ENCODE measurements around the gene SPSB4.
"Not testable (repeated sequence)": the region's sequence is repeated elsewhere in the genome, so short reads cannot be mapped to it uniquely, and the experiment has no call there.

The SPSB4 gene
- total RNA-seq = 0 to 0.42 (median 0) reads per million in 9 experiments

- DNase-seq = no peak
- H3K4me3 Mint-ChIP-seq = peak within 1 kb of the TSS; percentile 68 to 69
- peaks cover 77 to 92% of the 10 kb centered on the region in 2 donors for H3K27me3 Mint-ChIP-seq
- peaks cover 3% of the 10 kb centered on the region for H3K36me3 Mint-ChIP-seq (ENCODE audit: insufficient read depth)
- peaks cover 8 to 12% of the 10 kb centered on the region in 2 donors for H3K4me1 Mint-ChIP-seq (ENCODE audit: low read depth in 2 of 2)
- H3K27ac Mint-ChIP-seq = no peak within 1 kb of the TSS
- H3K9me3 Mint-ChIP-seq = no peaks in the 10 kb centered on the region
- peak; percentile 29 for ATAC-seq (replicated peaks)
Observed at GRCh38 chr3:141050576-141051442, at the start of gene SPSB4. Gene SPSB4, plus strand, starts transcription at chr3:141051347. Its CDS starts 14,758 bp downstream, at chr3:141066105.

GRCh38 chr3:141006344-141006743 lies 44.8 kb upstream of the SPSB4 start:
- no peak overlapping the region for H3K4me3 Mint-ChIP-seq
- no peak overlapping the region for H3K27ac Mint-ChIP-seq
- no peak for ATAC-seq (replicated peaks)

DNA sequence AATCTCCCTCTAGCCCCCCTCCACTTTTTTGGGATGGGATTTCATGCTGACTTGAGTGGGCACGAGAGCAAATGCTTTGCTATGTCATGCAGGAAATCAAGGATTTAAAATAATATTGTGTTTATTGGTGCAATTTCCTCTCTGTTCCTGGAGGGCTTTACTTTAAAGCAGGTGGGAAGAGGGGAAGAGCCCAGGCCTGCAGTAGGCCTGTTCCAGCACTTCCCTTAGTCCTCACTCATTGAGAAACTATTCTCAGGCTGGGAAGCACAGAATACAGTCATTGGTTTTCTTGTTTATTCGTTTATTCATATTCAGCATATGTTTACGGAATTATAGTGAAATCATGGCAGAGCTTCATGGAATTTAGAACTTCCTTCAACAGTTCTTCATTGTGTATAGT lies 41.7 kb upstream of the SPSB4 start:
- H3K27ac Mint-ChIP-seq = no peak overlapping the region
- H3K27me3 Mint-ChIP-seq = peaks cover 37 to 62% of the 10 kb centered on the region in 2 donors
- DNase-seq (no peak), ATAC-seq (replicated peaks) (no peak)
- no peak overlapping the region for H3K4me3 Mint-ChIP-seq
- peaks cover 3 to 4% of the 10 kb centered on the region in 2 donors for H3K4me1 Mint-ChIP-seq (ENCODE audit: low read depth in 2 of 2)
- no peaks in the 10 kb centered on the region for H3K36me3 Mint-ChIP-seq (ENCODE audit: insufficient read depth)
- H3K9me3 Mint-ChIP-seq = no peaks in the 10 kb centered on the region

More at GRCh38 chr3:141006344-141006743, 44.8 kb upstream of the SPSB4 start:
- H3K4me1 Mint-ChIP-seq (ENCODE audit: low read depth in 2 of 2) = peaks cover 1 to 2% of the 10 kb centered on the region in 2 donors
- no peak for DNase-seq
- H3K27me3 Mint-ChIP-seq = peaks cover 33 to 57% of the 10 kb centered on the region in 2 donors
- no peaks in the 10 kb centered on the region for H3K9me3 Mint-ChIP-seq
- no peaks in the 10 kb centered on the region for H3K36me3 Mint-ChIP-seq (ENCODE audit: insufficient read depth)

DNA sequence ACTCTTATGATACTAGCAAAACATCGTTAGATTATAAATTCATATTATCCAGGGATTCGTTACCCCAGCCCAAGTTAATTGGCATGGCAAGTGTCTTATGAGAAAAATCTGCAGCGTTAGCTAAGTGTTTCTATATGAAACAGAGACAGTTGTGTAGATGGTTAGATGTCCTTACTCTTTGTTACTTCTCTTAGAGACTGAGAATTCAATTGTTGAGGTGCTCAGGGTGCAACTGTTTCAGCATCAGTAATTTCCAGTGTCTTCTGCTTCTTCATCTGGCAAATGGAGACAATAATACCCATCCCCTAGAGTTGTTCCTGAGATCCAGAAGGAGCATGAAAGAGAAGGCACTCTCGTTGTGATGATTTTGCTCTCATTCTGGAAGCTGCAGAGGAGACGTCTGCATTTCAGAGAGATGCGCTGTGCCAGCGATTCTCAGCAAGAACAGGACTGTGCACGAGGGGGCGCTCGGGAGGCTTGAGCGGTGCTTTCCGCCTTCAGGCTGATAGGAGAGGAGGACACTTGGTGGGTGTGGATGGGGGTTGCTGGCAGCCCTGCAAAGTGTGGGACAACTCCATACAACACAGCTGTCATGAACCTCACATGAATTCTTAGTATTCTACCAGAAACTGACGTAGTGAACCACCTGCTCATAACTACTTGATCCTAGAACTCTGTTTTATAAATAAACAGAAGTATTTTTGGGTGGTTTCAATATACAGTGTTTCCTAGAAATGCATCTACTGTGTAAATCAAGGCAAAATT lies 39.7 kb upstream of the SPSB4 start:
- Mint-ChIP-seq H3K36me3 (ENCODE audit: insufficient read depth) (no peaks in the 10 kb centered on the region), H3K27me3 (peaks cover 37 to 49% of the 10 kb centered on the region in 2 donors), H3K4me3 (no peak overlapping the region), H3K9me3 (no peaks in the 10 kb centered on the region), H3K27ac (no peak overlapping the region), H3K4me1 (ENCODE audit: low read depth in 2 of 2) (peaks cover 7% of the 10 kb centered on the region in 2 donors)
- DNase-seq (peak; percentile 70 to 79 (median 73)), ATAC-seq (replicated peaks) (peak; percentile 93)

DNA sequence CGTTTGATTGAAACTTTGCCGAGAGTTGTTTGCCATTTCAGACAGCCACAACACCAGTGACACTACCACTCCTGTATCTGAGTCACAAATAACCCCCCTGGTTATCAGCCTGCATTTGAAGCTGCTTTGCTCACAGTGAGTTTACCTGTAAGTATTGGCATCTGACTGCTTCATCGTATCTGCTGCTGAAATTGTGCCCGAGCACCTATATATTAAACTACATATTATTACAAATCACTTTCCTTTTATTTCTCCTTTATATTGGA lies 39.2 kb upstream of the SPSB4 start:
- no peak overlapping the region for H3K27ac Mint-ChIP-seq
- DNase-seq (no peak), ATAC-seq (replicated peaks) (no peak)
- no peak overlapping the region for H3K4me3 Mint-ChIP-seq
- H3K27me3 Mint-ChIP-seq = peaks cover 35 to 44% of the 10 kb centered on the region in 2 donors
- no peaks in the 10 kb centered on the region for H3K36me3 Mint-ChIP-seq (ENCODE audit: insufficient read depth)
- no peaks in the 10 kb centered on the region for H3K9me3 Mint-ChIP-seq
- H3K4me1 Mint-ChIP-seq (ENCODE audit: low read depth in 2 of 2) = peaks cover 10 to 12% of the 10 kb centered on the region in 2 donors

- Mint-ChIP-seq H3K9me3 (no peaks in the 10 kb centered on the region), H3K27me3 (peaks cover 29 to 38% of the 10 kb centered on the region in 2 donors), H3K36me3 (ENCODE audit: insufficient read depth) (no peaks in the 10 kb centered on the region), H3K27ac (no peak overlapping the region), H3K4me1 (ENCODE audit: low read depth in 2 of 2) (peaks cover 17 to 18% of the 10 kb centered on the region in 2 donors), H3K4me3 (no peak overlapping the region)
- DNase-seq = no peak
- ATAC-seq (replicated peaks) = no peak
Observed at GRCh38 chr3:141012571-141012970, 38.6 kb upstream of the SPSB4 start.

- Mint-ChIP-seq H3K9me3 (no peaks in the 10 kb centered on the region), H3K4me3 (no peak overlapping the region), H3K36me3 (ENCODE audit: insufficient read depth) (no peaks in the 10 kb centered on the region), H3K27ac (no peak overlapping the region), H3K4me1 (ENCODE audit: low read depth in 2 of 2) (peaks cover 22 to 25% of the 10 kb centered on the region in 2 donors), H3K27me3 (peaks cover 7 to 10% of the 10 kb centered on the region in 2 donors)
- DNase-seq = no peak
- ATAC-seq (replicated peaks) = no peak
Observed at GRCh38 chr3:141015481-141015880, 35.7 kb upstream of the SPSB4 start.

DNA sequence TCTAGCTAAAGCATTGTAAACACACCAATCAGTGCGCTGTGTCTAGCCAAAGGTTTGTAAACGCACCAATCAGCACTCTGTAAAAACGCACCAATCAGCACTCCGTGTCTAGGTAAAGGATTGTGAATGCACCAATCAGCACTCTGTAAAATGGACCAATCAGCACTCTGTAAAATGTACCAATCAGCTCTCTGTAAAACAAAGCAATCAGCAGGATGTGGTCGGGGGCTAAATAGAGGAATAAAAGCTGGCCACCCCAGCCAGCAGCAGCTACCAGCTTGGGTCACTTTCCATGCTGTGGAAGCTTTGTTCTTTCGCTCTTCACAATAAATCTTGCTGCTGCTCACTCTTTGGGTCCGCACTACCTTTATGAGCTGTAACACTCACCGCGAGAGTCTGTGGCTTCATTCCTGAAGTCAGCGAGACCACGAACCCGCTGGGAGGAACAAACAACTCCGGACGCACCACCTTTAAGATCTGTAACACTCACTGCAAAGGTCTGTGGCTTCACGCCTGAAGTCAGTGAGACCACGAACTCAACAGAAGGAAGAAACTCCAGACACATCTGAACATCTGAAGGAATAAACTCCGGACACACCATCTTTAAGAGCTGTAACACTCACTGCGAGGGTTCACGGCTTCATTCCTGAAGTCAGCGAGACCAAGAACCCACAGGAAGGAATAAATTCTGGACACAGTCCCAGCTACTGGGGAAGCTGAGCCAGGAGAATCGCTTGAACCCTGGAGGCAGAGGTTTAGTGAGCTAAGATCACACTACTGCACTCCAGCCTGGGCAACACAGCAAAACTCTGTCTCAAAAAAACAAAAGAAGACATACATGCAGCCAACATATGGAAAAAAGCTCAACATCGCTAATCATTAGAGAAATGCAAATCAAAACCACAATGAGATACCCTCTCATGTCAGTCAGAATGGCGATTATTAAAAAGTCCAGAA lies 33.5 kb upstream of the SPSB4 start:
- H3K9me3 Mint-ChIP-seq; H3K27me3 Mint-ChIP-seq; H3K36me3 Mint-ChIP-seq (ENCODE audit: insufficient read depth): not testable (repeated sequence)
- peak overlapping the region; percentile 82 to 89 for H3K27ac Mint-ChIP-seq
- H3K4me3 Mint-ChIP-seq = peak overlapping the region; percentile 62 to 71
- peaks cover 19 to 21% of the 10 kb centered on the region in 2 donors for H3K4me1 Mint-ChIP-seq (ENCODE audit: low read depth in 2 of 2)
- ATAC-seq (replicated peaks) = peak; percentile 58
- peak; percentile 27 to 50 (median 38) for DNase-seq

DNA sequence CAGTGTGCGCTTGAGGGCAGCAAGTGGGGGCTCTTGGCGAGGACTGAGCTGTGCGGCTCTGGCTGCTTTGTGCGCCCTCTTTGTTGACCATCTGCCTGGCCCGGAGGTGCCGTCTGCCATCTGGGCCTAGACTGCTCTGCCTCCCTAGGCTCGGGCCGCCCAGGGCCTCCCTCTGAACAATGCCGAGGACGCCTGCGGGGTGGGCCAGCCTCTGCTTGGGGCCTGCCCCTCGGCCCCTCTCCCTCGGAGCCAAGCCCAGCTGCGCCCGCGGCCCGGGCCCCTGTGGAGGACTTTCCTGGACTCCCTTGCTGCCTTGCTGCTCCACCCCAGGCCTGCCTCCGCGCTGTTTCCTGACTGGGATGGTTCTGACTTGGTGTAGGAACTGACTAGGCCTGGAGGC lies 31.9 kb upstream of the SPSB4 start:
- H3K36me3 Mint-ChIP-seq (ENCODE audit: insufficient read depth) = no peaks in the 10 kb centered on the region
- no peaks in the 10 kb centered on the region for H3K9me3 Mint-ChIP-seq
- no peaks in the 10 kb centered on the region for H3K27me3 Mint-ChIP-seq

GRCh38 chr3:141020143-141020830 lies 30.9 kb upstream of the SPSB4 start:
- ATAC-seq (replicated peaks) (no peak), DNase-seq (no peak)
- Mint-ChIP-seq H3K27ac (no peak overlapping the region), H3K4me3 (no peak overlapping the region), H3K4me1 (ENCODE audit: low read depth in 2 of 2) (peaks cover 19 to 21% of the 10 kb centered on the region in 2 donors), H3K36me3 (ENCODE audit: insufficient read depth) (no peaks in the 10 kb centered on the region), H3K27me3 (no peaks in the 10 kb centered on the region), H3K9me3 (no peaks in the 10 kb centered on the region)

More for the DNA sequence above, 31.9 kb upstream of the SPSB4 start:
- no peak for ATAC-seq (replicated peaks)
- peaks cover 19 to 21% of the 10 kb centered on the region in 2 donors for H3K4me1 Mint-ChIP-seq (ENCODE audit: low read depth in 2 of 2)
- no peak overlapping the region for H3K4me3 Mint-ChIP-seq
- no peak for DNase-seq
- H3K27ac Mint-ChIP-seq = peak overlapping the region in 1 of 2 donors; percentile 7

DNA sequence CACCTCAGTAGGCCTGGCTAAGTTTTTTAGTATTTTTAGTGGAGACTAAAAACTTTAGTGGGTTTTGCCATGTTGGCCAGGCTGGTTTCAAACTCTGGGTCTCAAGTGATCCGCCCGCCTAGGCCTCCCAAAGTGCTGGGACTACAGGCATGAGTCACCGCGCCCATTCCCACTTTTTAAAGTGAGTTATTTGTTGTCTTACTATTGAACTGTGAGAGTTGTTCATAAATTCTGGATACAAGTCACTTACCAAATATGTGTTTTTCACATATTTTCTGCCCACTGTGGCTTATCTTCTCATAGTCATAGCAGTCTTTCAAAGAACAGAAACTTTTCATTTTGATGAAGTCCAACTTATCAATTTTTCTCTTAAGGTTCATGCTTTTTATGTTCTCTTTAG lies 29.9 kb upstream of the SPSB4 start:
- no peaks in the 10 kb centered on the region for H3K9me3 Mint-ChIP-seq
- no peak for ATAC-seq (replicated peaks)
- no peak overlapping the region for H3K27ac Mint-ChIP-seq
- DNase-seq = no peak
- no peak overlapping the region for H3K4me3 Mint-ChIP-seq
- peaks cover 0 to 3% of the 10 kb centered on the region in 2 donors for H3K27me3 Mint-ChIP-seq
- H3K4me1 Mint-ChIP-seq (ENCODE audit: low read depth in 2 of 2) = peaks cover 17 to 20% of the 10 kb centered on the region in 2 donors
- H3K36me3 Mint-ChIP-seq (ENCODE audit: insufficient read depth) = no peaks in the 10 kb centered on the region

GRCh38 chr3:141030296-141030695 lies 20.9 kb upstream of the SPSB4 start:
- Mint-ChIP-seq H3K27me3 (peaks cover 19 to 25% of the 10 kb centered on the region in 2 donors), H3K9me3 (no peaks in the 10 kb centered on the region), H3K36me3 (ENCODE audit: insufficient read depth) (no peaks in the 10 kb centered on the region), H3K4me1 (ENCODE audit: low read depth in 2 of 2) (no peaks in the 10 kb centered on the region), H3K4me3 (no peak overlapping the region), H3K27ac (no peak overlapping the region)
- ATAC-seq (replicated peaks) (no peak), DNase-seq (no peak)

Data from effector memory CD8-positive, alpha-beta T cell (primary cell).